IPS-18a (cell line): ENCODE results near the gene GSK3B.

ENCODE experiments used
- H3K27ac ChIP-seq: one replicate; pipeline ENCODE4 v1.5.1; 2013; ENCODE audit warnings: low read length
- H3K27me3 ChIP-seq: one replicate; pipeline ENCODE4 v1.6.1; 2013; ENCODE audit warnings: mild to moderate bottlenecking, low read length; ENCODE audit not compliant: control insufficient read depth, insufficient read depth
- H3K36me3 ChIP-seq: one replicate; pipeline ENCODE4 v1.6.1; 2013; ENCODE audit warnings: low read depth, low read length; ENCODE audit not compliant: control insufficient read depth
- H3K4me1 ChIP-seq: one replicate; pipeline ENCODE4 v1.6.1; 2013; ENCODE audit warnings: low read depth, low read length; ENCODE audit not compliant: control insufficient read depth
- H3K4me3 ChIP-seq: one replicate; pipeline ENCODE4 v1.5.1; 2013; ENCODE audit warnings: low read length
- H3K9ac ChIP-seq: one replicate; pipeline ENCODE4 v1.6.1; 2013; ENCODE audit warnings: mild to moderate bottlenecking, low read length, moderate library complexity
- H3K9me3 ChIP-seq: one replicate; pipeline ENCODE4 v1.6.1; 2013; ENCODE audit warnings: low read depth, low read length; ENCODE audit not compliant: control insufficient read depth

GSK3B gene

DNA sequence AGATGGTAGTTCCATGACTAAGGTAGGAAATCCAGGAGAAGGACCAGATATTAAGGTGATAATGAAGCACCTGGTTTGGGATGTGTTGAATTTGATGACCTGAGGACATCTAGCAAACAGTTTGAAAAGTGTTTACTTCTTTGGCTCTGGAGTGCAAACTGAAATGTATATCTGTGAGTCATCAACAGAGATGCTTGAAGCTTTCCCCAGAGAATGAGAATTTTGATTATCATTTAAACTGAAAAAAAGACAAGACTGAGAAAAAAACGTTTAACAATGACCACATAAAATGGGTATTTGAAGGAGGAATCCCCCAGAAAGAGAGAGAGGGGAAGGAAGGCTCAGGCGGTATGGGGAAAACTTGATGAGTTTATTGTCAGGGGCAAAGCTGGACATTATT, 20.7 kb upstream of the GSK3B start:
- H3K27ac ChIP-seq, result no peak overlapping the region
- no peaks in the 10 kb centered on the region for H3K36me3 ChIP-seq
- H3K9ac ChIP-seq, result no peak overlapping the region
- H3K9me3 ChIP-seq, result no peaks in the 10 kb centered on the region
- no peaks in the 10 kb centered on the region for H3K4me1 ChIP-seq
- H3K27me3 ChIP-seq, result no peaks in the 10 kb centered on the region
- H3K4me3 ChIP-seq, result no peak overlapping the region

DNA sequence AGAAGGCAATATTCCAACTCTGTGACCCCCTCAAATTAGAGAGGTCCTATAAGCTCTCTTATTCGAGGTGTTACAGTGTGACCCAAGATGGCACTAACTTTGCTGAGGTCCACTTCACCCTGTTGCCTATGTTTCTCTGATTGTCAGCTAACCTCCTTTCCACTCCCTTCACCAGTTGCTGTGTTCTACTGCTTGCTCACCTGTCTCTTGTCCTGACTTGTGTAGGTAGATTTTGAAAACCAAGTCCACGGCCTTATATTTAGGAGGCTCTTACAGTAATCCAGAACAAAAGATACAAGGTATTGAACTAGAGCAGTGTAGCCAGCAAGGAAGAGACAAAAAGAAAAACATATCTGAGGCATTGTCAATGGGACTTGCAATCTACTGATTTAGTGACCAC, 20.1 kb upstream of the GSK3B start:
- Histone ChIP-seq H3K27me3 (no peaks in the 10 kb centered on the region), H3K4me1 (no peaks in the 10 kb centered on the region), H3K27ac (no peak overlapping the region)

DNA sequence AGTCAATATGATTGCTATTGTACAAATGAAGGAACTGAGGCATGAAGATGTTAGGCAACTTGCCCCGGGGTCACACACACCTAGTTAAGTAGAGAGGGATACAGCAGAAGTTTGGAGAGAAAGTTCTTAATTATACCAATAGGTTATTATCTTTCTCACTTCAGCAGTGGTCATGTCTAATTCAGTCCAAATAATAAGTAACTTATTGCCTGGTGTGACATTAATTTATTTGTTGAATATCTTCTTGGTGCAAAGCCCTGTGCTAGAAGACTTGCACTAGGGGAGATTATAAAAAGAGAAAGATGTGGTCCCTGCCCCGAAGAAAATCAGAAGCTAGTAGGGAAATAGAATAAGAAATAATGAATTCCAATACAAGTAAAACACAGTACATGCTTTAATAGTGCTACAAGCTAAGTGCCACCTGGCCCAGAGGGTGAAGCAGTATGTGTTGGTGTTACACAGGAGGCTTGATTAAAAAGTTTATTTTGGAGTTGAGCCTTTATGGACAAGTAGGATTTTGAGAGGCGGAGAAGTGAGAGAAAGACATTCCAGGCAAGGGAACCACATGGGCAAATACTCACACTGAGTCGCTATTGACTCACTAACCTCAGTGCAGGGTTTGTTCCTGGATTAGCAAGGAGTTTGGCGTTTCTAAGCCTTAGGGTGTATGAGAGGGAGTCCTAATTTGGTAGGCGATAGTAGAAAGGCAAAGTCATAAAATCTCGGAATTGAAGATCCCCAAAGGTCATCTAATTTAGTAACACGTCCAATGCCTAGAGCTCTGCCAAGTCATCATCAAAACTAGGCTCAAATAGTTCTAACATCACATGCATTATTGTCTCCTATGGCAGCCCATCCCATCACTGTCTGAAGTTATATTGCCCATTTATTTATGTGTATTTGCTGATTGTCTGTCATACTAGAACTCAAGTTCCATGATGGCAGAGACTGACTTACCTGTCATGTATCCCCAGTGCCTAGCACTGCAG, 19.2 kb upstream of the GSK3B start:
- Histone ChIP-seq H3K27me3 (no peaks in the 10 kb centered on the region), H3K4me1 (no peaks in the 10 kb centered on the region), H3K4me3 (no peak overlapping the region), H3K9me3 (no peaks in the 10 kb centered on the region), H3K27ac (no peak overlapping the region), H3K36me3 (no peaks in the 10 kb centered on the region), H3K9ac (no peak overlapping the region)

More for the DNA sequence above, 20.1 kb upstream of the GSK3B start:
- H3K9ac ChIP-seq, result no peak overlapping the region
- H3K9me3 ChIP-seq, result no peaks in the 10 kb centered on the region
- H3K4me3 ChIP-seq, result no peak overlapping the region
- H3K36me3 ChIP-seq, result no peaks in the 10 kb centered on the region

DNA sequence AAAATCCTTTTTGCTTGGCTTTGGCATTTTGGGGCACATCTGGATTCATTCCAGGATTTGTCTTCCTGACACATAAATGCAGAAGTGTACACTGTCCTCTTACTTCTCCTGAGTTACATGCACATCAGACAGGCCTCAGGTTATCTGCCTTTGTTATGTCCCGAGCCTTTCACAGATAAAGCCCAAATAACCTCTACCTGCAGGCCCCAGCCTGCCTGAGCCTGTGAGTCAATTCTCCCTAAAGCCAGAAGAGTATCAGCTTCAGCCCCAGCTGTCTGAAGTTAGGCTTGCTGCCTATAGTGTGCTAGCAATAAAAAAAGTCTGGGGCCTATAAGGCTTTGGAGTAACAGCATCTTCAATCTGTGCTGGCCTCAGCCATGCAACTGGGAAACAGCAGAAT, 17.7 kb upstream of the GSK3B start:
- no peaks in the 10 kb centered on the region for H3K4me1 ChIP-seq
- no peaks in the 10 kb centered on the region for H3K36me3 ChIP-seq
- no peak overlapping the region for H3K4me3 ChIP-seq
- H3K9ac ChIP-seq, result no peak overlapping the region
- no peak overlapping the region for H3K27ac ChIP-seq
- H3K9me3 ChIP-seq, result no peaks in the 10 kb centered on the region
- H3K27me3 ChIP-seq, result no peaks in the 10 kb centered on the region

DNA sequence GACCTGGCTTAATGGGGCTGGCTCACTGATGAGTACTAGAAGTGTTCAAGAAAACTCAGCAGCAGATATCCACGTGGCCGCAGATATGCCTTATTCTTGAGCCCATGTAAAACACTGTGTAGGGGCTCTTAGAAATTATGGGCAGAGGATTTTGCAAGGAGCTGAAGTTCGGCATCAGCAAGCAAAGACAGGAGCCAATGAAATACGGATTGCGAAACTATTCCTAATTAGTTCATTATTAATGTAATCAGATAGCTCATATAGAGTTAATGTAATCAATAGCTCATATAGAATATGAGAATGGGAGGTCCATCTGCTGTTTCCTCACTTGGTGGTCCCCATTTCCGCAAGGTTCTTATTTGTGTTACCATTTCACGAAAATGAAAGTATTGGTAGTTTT, 9.0 kb upstream of the GSK3B start:
- Histone ChIP-seq H3K36me3 (peaks cover 3% of the 10 kb centered on the region), H3K9ac (no peak overlapping the region), H3K4me1 (no peaks in the 10 kb centered on the region), H3K4me3 (no peak overlapping the region), H3K27me3 (no peaks in the 10 kb centered on the region), H3K27ac (no peak overlapping the region), H3K9me3 (no peaks in the 10 kb centered on the region)

DNA sequence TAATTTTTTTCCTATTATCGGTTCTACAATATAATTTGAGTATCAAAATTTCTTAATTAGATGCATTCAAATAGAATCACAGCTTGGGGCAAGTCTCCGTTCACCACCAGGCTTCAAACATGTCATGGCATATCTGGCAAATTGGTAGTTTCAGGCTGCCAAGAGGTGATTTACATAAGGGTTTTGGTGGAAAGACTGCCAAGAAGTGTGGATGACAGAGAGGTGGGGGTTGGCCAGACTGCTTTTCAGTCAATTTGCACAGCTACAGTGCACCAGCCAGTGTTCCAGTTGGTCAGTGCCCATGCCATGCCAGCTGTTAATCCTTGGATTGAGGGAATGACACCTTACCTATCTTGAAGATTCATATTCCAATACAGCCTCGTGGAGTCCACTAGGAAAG, 8.4 kb upstream of the GSK3B start:
- Histone ChIP-seq H3K9ac (no peak overlapping the region), H3K36me3 (peaks cover 3% of the 10 kb centered on the region), H3K4me3 (no peak overlapping the region), H3K27ac (no peak overlapping the region), H3K9me3 (no peaks in the 10 kb centered on the region), H3K4me1 (no peaks in the 10 kb centered on the region), H3K27me3 (no peaks in the 10 kb centered on the region)

DNA sequence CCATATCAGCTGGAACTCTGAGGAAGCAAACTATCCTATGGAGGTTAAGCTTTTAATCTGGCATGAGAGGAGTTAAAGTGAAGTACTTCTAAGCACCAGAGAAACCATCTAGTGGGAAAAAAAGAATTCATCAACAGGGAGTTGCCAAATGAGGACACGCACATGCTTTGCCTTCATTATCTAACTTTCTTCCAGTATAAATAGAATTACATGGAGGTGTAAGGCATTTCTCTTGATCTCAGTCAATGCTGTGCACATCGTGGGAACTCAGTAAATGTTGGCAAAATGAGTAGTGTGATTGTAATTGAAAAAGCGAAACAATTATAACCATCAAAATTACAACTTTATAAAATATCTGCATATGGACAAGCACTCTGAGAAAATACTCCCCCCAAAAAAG, 8.0 kb upstream of the GSK3B start:
- Histone ChIP-seq H3K36me3 (peaks cover 3% of the 10 kb centered on the region), H3K27ac (no peak overlapping the region), H3K4me3 (no peak overlapping the region), H3K4me1 (no peaks in the 10 kb centered on the region), H3K9ac (no peak overlapping the region), H3K27me3 (no peaks in the 10 kb centered on the region), H3K9me3 (no peaks in the 10 kb centered on the region)

DNA sequence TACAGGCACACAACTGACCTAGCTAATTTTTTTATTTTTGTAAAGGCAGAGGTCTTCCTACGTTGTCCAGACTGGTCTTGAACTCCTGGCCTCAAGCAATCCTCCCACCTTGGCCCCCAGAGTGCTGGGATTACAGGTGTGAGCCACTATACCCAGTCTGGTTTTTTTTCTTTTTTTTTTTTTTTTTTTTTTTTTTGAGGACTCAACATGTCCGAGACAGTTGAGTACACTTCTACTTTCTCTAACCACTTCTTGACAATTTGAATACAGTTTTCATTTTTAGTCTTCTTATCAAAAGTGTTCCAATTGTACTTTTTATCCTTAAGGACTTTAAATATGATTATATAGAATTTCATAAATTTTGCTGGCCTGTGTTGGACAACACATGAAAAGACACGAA, 7.4 kb upstream of the GSK3B start:
- Histone ChIP-seq H3K27ac (no peak overlapping the region), H3K4me1 (no peaks in the 10 kb centered on the region), H3K36me3 (peaks cover 3% of the 10 kb centered on the region), H3K27me3 (no peaks in the 10 kb centered on the region), H3K9me3 (no peaks in the 10 kb centered on the region), H3K9ac (no peak overlapping the region), H3K4me3 (no peak overlapping the region)

DNA sequence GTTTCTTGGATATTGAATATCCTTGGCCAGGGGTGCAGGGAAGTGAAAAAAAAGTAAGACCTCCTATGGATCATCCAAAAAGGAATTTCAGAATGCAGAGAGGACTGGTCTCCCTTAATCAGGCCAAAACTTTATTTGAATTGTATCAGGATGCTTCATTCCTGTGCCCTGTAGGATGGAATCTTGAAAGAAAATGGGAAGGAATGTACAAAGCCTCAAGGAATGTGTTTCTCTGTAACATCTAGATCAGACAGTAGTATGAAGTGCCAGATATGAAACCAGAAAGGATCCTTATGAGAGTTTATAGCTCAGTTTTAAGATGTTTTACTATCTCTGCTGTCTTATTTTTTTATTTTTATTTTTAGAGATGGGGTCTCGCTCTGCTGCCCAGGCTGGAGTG, 6.5 kb upstream of the GSK3B start:
- H3K9me3 ChIP-seq, result no peaks in the 10 kb centered on the region
- H3K4me1 ChIP-seq, result no peaks in the 10 kb centered on the region
- no peaks in the 10 kb centered on the region for H3K27me3 ChIP-seq
- no peak overlapping the region for H3K9ac ChIP-seq
- H3K36me3 ChIP-seq, result peaks cover 3% of the 10 kb centered on the region
- H3K4me3 ChIP-seq, result no peak overlapping the region
- H3K27ac ChIP-seq, result no peak overlapping the region

DNA sequence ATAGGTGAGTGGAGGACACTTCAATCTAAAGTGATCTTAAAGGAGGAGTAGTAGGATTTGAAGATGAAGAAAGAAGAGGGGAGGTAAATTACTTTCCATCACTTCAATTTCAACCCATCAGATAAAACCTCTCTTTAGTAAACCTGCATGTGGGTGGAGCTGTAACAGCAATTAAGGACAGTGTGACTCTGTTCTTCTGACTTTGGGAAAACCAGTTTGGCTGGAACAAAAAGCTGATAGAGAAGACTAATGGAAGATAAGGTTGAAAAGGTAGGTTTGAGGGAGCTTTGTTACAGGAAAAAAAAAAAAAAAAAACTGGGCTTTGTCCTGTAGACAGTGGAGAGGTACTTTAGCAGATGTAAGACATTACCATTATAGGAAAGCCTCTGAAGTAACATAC, 4.5 kb upstream of the GSK3B start:
- Histone ChIP-seq H3K9ac (no peak overlapping the region), H3K4me1 (no peaks in the 10 kb centered on the region), H3K36me3 (peaks cover 3% of the 10 kb centered on the region), H3K27ac (no peak overlapping the region), H3K9me3 (no peaks in the 10 kb centered on the region), H3K27me3 (no peaks in the 10 kb centered on the region), H3K4me3 (no peak overlapping the region)

DNA sequence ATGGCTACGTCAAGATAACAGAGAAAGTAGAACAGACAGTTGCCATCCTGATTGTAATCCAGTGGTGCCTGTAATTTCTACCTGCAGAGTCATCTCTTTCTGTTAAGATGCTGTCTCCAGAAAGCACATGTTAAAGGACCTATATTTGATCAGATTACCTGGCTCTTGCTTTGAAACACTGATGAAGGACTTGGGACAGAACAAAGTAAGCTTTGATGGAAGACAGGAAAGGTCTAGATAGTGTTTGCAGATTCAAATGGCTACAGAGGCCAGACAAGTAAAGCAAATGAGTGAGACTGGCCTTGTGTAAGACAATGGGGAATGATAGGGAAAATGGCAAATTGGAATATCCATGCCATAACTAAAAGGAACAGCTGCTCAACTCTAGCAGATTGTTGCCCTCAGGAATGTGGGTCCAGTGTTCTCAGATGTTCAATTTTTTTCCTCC, 1.8 kb upstream of the GSK3B start:
- Histone ChIP-seq H3K4me3 (peak overlapping the region; percentile 100), H3K36me3 (peaks cover 3% of the 10 kb centered on the region), H3K4me1 (no peaks in the 10 kb centered on the region), H3K9me3 (no peaks in the 10 kb centered on the region), H3K9ac (peak overlapping the region; percentile 99), H3K27ac (peak overlapping the region; percentile 96), H3K27me3 (no peaks in the 10 kb centered on the region)
